ENCODE measurements around the gene PASD1.

PASD1 gene

GRCh38 chrX:151702026-151702714 is 138.7 kb downstream of the PASD1 start:
- no peaks in the 10 kb centered on the region for H3K27me3 ChIP-seq (replicated peaks; ENCODE audit: control insufficient read depth, insufficient read depth, low read length)
- DNase-seq (ENCODE audit: extremely low read depth, insufficient read length), result no peak
- H3K36me3 ChIP-seq (ENCODE audit: control insufficient read depth, insufficient read depth, low read length), result no peaks in the 10 kb centered on the region
- H3K4me3 ChIP-seq (replicated peaks; ENCODE audit: low read depth, low read length), result no peak overlapping the region
- no peak for TF ChIP-seq CTCF (IDR thresholded peaks at IDR 0.05; ENCODE audit: insufficient read depth, low read length, poor library complexity, severe bottlenecking)

GRCh38 chrX:151702741-151703340 is 139.4 kb downstream of the PASD1 start:
- no peaks in the 10 kb centered on the region for H3K27me3 ChIP-seq (replicated peaks; ENCODE audit: control insufficient read depth, insufficient read depth, low read length)
- H3K4me3 ChIP-seq (replicated peaks; ENCODE audit: low read depth, low read length), result no peak overlapping the region
- H3K36me3 ChIP-seq (ENCODE audit: control insufficient read depth, insufficient read depth, low read length), result no peaks in the 10 kb centered on the region
- no peak for DNase-seq (ENCODE audit: extremely low read depth, insufficient read length)
- TF ChIP-seq CTCF (IDR thresholded peaks at IDR 0.05; ENCODE audit: insufficient read depth, low read length, poor library complexity, severe bottlenecking), result no peak

GRCh38 chrX:151703487-151703886 is 140.0 kb downstream of the PASD1 start:
- no peak overlapping the region for H3K4me3 ChIP-seq (replicated peaks; ENCODE audit: low read depth, low read length)
- no peak for DNase-seq (ENCODE audit: extremely low read depth, insufficient read length)
- TF ChIP-seq CTCF (IDR thresholded peaks at IDR 0.05; ENCODE audit: insufficient read depth, low read length, poor library complexity, severe bottlenecking), result no peak
- H3K27me3 ChIP-seq (replicated peaks; ENCODE audit: control insufficient read depth, insufficient read depth, low read length), result no peaks in the 10 kb centered on the region
- H3K36me3 ChIP-seq (ENCODE audit: control insufficient read depth, insufficient read depth, low read length), result no peaks in the 10 kb centered on the region

- no peak for DNase-seq (ENCODE audit: extremely low read depth, insufficient read length)
- TF ChIP-seq CTCF (IDR thresholded peaks at IDR 0.05; ENCODE audit: insufficient read depth, low read length, poor library complexity, severe bottlenecking), result no peak
- Histone ChIP-seq H3K4me3 (replicated peaks; ENCODE audit: low read depth, low read length) (no peak overlapping the region), H3K27me3 (replicated peaks; ENCODE audit: control insufficient read depth, insufficient read depth, low read length) (no peaks in the 10 kb centered on the region), H3K36me3 (ENCODE audit: control insufficient read depth, insufficient read depth, low read length) (no peaks in the 10 kb centered on the region)
These were observed 140.7 kb downstream of the PASD1 start for GRCh38 chrX:151704041-151704663.

GRCh38 chrX:151708821-151709220 is 145.3 kb downstream of the PASD1 start:
- no peaks in the 10 kb centered on the region; the same call in 1 of the 2 replicates for H3K27me3 ChIP-seq (replicated peaks; ENCODE audit: control insufficient read depth, insufficient read depth, low read length)
- DNase-seq (ENCODE audit: extremely low read depth, insufficient read length), result no peak

More at GRCh38 chrX:151708821-151709220, 145.3 kb downstream of the PASD1 start:
- TF ChIP-seq CTCF (IDR thresholded peaks at IDR 0.05; ENCODE audit: insufficient read depth, low read length, poor library complexity, severe bottlenecking), result no peak
- no peak overlapping the region for H3K4me3 ChIP-seq (replicated peaks; ENCODE audit: low read depth, low read length)
- H3K36me3 ChIP-seq (ENCODE audit: control insufficient read depth, insufficient read depth, low read length), result no peaks in the 10 kb centered on the region
